ENCODE results near the gene CRBN.

Gene CRBN

GRCh38 chr3:3179407-3180094 is at the start of gene CRBN:
Gene CRBN, minus strand, starts transcription at chr3:3179691. Its CDS starts 4 bp downstream, at chr3:3179687.
- peak; percentile 89 to 90 for DNase-seq

GRCh38 chr3:3227640-3228039 is 48.1 kb upstream of the CRBN start:
- DNase-seq = no peak

GRCh38 chr3:3221528-3221927 is 42.0 kb upstream of the CRBN start:
- no peak for DNase-seq

- no peak for DNase-seq
These were observed 36.9 kb upstream of the CRBN start for GRCh38 chr3:3216401-3216800.

GRCh38 chr3:3212781-3213440 is 33.4 kb upstream of the CRBN start:
- no peak for DNase-seq

GRCh38 chr3:3209714-3210113 is 30.2 kb upstream of the CRBN start:
- no peak for DNase-seq

GRCh38 chr3:3209057-3209456 is 29.6 kb upstream of the CRBN start:
- no peak for DNase-seq

GRCh38 chr3:3201611-3202010 is 22.1 kb upstream of the CRBN start:
- DNase-seq = peak in 1 of 2 donors; percentile 24

GRCh38 chr3:3200632-3201212 is 21.2 kb upstream of the CRBN start:
- peak; percentile 24 to 47 for DNase-seq

- DNase-seq = no peak
These were observed 19.8 kb upstream of the CRBN start for GRCh38 chr3:3199306-3199705.

GRCh38 chr3:3196148-3196861 is 16.8 kb upstream of the CRBN start:
- DNase-seq = no peak

GRCh38 chr3:3194861-3195260 is 15.4 kb upstream of the CRBN start:
- no peak for DNase-seq

- no peak for DNase-seq
These were observed 12.8 kb upstream of the CRBN start for GRCh38 chr3:3192286-3192675.

- peak in 1 of 2 donors; percentile 48 for DNase-seq
These were observed 12.3 kb upstream of the CRBN start for GRCh38 chr3:3191675-3192285.

- DNase-seq = no peak
These were observed 10.5 kb upstream of the CRBN start for GRCh38 chr3:3189961-3190360.

- no peak for DNase-seq
These were observed 9.7 kb upstream of the CRBN start for GRCh38 chr3:3189102-3189727.

- no peak for DNase-seq
These were observed 5.4 kb upstream of the CRBN start for GRCh38 chr3:3184876-3185275.

- DNase-seq = no peak
These were observed 965 bp upstream of the CRBN start for GRCh38 chr3:3180456-3180855.

- DNase-seq = no peak
These were observed 778 bp downstream of the CRBN start for GRCh38 chr3:3178498-3179328.

GRCh38 chr3:3177861-3178497 is 1.5 kb downstream of the CRBN start:
- no peak for DNase-seq

GRCh38 chr3:3172627-3173026 is 6.9 kb downstream of the CRBN start:
- DNase-seq = peak in 1 of 2 donors; percentile 46

Measured in CD4-positive, alpha-beta T cell treated with Interleukin-4 for 1 hour (primary cell).